HFF-Myc (cell line): ENCODE results near the gene FHL1.

Experiments
- DNase-seq: peaks from one replicate; pipeline ENCODE4 v3.0.0-alpha.2; 2011; ENCODE audit warnings: low read depth; ENCODE audit errors: extremely low read depth
- H3K4me3 ChIP-seq: replicated peaks from 2 replicates; pipeline ENCODE4 v1.5.1; 2011; ENCODE audit warnings: low read depth, mild to moderate bottlenecking, control low read depth, low read length
- TF ChIP-seq, protein P1 (sequence below): IDR thresholded peaks from 2 replicates; pipeline ENCODE4 v1.5.1; 2012; ENCODE audit warnings: mild to moderate bottlenecking, low read depth, low read length, control low read depth; ENCODE audit errors: missing control alignments

FHL1 gene

DNA sequence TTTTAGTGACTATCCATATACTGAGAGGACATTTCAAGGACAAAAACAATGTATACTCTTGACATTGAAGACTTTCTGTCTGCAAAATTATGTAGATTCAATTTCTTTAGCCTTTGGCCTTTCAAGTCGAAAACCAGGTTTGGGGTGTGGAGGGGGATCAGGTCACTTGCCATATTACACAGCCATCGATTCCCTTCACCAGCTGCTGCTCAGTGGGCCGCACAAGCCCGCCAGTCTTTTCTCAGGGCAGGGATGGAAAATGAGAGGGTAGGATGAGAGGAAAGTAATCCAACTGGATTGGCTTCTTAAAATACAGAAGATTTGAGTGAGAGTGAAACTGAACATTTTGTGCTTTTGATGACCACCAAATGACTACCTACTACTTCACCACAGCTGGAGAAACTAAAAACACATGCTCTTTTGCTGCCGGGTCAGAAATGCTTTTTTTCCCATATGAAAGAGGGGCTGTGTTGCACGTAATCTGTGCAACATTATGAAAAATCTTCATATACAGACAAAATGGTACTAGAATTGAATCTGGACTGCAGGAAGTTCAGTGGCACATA lies 51.4 kb downstream of the FHL1 start:
- H3K4me3 ChIP-seq = 0 out of 2 replicates have a peak overlapping the region, but pooled peaks have one; percentile 7
- DNase-seq = no peak
- TF ChIP-seq, protein P1, sequence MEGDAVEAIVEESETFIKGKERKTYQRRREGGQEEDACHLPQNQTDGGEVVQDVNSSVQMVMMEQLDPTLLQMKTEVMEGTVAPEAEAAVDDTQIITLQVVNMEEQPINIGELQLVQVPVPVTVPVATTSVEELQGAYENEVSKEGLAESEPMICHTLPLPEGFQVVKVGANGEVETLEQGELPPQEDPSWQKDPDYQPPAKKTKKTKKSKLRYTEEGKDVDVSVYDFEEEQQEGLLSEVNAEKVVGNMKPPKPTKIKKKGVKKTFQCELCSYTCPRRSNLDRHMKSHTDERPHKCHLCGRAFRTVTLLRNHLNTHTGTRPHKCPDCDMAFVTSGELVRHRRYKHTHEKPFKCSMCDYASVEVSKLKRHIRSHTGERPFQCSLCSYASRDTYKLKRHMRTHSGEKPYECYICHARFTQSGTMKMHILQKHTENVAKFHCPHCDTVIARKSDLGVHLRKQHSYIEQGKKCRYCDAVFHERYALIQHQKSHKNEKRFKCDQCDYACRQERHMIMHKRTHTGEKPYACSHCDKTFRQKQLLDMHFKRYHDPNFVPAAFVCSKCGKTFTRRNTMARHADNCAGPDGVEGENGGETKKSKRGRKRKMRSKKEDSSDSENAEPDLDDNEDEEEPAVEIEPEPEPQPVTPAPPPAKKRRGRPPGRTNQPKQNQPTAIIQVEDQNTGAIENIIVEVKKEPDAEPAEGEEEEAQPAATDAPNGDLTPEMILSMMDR = no peak

DNA sequence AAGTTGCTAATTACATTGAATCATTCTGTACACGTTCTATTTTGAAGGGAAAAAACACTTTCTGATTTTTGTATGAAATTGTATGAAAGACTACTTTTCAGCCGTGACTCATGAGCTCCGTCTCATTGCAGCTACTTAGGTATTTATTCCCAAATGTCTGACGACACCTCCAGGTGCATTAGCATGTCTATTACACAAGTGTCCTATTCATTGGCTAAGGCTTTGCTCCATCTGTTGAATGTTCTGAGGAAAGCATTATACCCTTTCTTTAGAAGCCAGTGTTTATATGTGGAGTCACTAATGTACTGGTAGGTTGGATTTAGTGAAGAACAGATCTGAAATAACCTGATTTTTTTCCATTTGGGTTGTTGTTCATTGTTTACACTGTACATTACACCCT lies 52.0 kb downstream of the FHL1 start:
- DNase-seq = no peak
- TF ChIP-seq, protein P1 = no peak
- no peak overlapping the region for H3K4me3 ChIP-seq

DNA sequence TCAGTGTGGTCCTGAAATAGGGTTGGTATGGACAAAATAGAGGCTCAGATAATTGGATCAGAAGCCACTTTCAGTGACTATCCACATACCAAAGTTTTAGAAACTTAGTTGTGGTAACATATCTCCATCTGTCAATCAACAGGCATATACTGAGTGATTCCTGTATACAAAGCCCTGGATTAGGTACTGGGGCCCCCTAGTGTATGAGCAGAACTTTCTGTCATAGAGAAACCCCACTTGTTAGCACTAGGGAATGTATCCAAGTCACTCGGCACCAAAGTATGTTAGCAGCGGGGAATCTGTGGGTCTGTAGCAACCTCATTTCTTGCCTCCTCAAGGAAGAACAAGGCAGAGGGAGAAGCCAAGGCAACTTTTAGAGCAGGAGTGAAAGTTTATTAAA lies 53.1 kb downstream of the FHL1 start:
- no peak overlapping the region for H3K4me3 ChIP-seq
- DNase-seq = no peak
- TF ChIP-seq, protein P1 = peak; percentile 34

DNA sequence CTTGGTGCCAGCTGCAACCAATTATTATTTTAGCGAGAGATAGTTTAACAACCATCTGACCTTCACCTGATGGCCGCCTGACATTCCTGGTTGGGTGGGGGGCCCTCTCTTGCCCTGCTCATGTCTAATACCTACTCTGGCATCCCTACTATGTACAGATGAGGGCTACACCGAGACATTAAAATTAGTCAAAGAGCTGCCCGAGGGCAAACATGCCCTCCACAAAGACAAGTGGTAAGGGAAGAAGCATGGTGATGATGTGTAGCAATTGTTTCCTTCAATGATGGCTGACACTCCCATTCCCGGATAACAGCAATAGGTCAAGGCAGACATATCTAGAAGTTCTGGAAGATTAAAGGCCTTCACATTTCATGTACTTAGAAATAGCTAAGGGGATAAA lies 54.3 kb downstream of the FHL1 start:
- TF ChIP-seq, protein P1 = no peak
- DNase-seq = no peak
- H3K4me3 ChIP-seq = no peak overlapping the region

DNA sequence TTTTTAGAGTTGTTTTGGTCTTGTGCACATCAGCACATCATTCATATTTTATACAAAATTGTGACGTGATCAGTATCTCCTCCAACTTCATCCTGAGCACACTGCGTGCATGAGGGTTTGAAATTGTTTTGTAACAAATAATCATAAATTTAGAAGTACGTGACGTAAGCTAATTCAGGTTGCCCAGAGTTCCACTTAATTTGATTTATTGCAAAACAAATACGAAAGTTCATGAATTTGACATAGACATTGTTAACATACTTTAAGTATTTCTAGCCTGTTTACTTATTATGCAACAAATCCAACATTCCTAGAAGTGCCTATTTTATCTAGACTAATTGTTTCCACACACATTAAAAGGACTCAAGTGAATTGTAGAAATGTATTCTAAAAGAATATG lies 55.6 kb downstream of the FHL1 start:
- H3K4me3 ChIP-seq = no peak overlapping the region
- TF ChIP-seq, protein P1 = no peak
- no peak for DNase-seq

DNA sequence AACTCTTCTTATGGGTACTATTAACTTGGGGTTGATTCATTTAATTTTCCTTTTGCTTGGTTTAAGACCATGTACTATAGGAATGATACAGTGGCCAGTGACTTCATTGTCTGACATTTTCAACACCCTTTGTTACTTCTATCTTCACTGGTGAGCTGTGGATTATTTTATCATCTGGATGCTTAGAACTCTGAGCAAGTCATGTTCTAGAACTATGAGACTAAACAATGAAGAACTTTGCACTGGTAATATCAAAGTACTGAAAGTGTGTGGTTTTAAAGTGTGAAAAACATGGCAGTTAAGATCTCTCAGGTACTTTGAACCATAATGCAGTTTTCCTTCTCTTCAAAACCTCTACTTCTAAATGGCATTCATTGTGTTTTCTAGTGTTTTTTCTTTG lies 56.1 kb downstream of the FHL1 start:
- no peak overlapping the region for H3K4me3 ChIP-seq
- TF ChIP-seq, protein P1 = no peak
- DNase-seq = no peak

DNA sequence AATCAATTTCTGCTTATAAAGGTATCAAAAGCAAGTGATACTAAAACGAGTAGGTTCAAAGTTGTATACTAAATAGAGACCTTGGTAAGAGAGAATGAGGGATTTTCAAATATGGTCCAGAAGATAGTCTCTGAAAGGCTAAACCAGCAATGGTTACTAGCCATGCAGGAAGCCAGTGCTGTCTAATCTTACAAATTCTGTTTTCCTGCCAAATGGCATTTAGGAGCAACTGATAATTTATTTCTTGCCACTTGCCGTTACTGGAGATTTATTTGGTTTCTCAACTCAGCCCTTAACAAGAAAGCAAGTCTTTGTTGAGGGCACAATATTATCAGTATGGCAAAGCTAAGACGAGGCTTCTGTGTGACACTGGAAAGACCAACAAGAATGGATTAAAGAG lies 56.6 kb downstream of the FHL1 start:
- no peak for DNase-seq
- TF ChIP-seq, protein P1 = no peak
- H3K4me3 ChIP-seq = no peak overlapping the region
